ENCODE measurements around the gene P4HA2.

Gene P4HA2

DNA sequence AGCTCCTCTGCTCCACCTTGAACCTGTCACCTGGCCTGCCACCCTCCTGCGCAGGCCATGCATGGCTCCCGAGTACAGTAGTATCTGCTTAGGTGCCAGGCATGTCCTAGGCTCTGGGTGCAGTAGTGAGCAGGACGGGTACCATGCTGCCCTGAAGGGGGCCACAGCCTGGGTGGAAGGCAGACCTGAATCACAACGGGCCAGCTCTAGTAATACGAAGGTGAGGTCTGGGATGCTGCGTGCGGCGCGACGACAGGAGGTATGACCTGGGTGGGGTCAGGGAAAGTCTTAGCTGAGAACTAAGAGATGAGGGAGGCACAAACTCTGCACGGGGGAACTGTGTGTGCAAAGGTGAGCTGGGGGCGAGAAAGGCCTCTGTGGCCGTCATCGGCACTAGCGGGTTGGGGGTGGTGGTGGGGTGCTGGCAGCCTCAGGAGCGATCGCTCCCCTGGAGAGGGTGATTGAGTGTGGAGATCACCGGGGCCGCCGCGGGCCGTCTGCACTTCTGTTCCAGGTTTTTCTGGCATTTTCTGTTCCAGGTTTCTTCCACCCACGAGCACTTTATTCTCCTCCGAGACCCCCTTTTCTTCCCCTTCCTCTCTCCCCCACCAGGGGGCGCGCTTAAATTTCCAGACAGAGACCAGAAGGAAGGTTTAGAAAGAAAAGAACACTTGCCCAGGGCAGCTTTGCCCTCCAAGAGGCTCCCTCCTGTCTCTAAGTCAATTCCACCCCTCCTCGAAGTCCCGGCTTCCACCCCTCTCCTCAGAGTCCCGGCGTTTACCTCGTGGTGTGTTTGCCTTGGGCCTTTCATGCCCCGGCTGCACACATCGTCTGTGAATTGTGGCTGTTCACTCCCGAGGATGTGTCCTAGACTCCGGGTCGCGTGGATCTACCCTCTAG lies 44.9 kb upstream of the P4HA2 start:
- Histone ChIP-seq H3K36me3 (ENCODE audit: control insufficient read depth, insufficient read depth, low read length) (no peaks in the 10 kb centered on the region), H3K4me3 (replicated peaks; ENCODE audit: low read depth, low read length) (no peak overlapping the region), H3K27me3 (replicated peaks; ENCODE audit: control insufficient read depth, insufficient read depth, low read length) (no peaks in the 10 kb centered on the region; the same call in 1 of the 2 replicates)
- no peak for DNase-seq (ENCODE audit: extremely low read depth, insufficient read length)
- TF ChIP-seq, protein P1, sequence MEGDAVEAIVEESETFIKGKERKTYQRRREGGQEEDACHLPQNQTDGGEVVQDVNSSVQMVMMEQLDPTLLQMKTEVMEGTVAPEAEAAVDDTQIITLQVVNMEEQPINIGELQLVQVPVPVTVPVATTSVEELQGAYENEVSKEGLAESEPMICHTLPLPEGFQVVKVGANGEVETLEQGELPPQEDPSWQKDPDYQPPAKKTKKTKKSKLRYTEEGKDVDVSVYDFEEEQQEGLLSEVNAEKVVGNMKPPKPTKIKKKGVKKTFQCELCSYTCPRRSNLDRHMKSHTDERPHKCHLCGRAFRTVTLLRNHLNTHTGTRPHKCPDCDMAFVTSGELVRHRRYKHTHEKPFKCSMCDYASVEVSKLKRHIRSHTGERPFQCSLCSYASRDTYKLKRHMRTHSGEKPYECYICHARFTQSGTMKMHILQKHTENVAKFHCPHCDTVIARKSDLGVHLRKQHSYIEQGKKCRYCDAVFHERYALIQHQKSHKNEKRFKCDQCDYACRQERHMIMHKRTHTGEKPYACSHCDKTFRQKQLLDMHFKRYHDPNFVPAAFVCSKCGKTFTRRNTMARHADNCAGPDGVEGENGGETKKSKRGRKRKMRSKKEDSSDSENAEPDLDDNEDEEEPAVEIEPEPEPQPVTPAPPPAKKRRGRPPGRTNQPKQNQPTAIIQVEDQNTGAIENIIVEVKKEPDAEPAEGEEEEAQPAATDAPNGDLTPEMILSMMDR (IDR thresholded peaks at IDR 0.05; ENCODE audit: insufficient read depth, low read length, poor library complexity, severe bottlenecking): peak; percentile 86

DNA sequence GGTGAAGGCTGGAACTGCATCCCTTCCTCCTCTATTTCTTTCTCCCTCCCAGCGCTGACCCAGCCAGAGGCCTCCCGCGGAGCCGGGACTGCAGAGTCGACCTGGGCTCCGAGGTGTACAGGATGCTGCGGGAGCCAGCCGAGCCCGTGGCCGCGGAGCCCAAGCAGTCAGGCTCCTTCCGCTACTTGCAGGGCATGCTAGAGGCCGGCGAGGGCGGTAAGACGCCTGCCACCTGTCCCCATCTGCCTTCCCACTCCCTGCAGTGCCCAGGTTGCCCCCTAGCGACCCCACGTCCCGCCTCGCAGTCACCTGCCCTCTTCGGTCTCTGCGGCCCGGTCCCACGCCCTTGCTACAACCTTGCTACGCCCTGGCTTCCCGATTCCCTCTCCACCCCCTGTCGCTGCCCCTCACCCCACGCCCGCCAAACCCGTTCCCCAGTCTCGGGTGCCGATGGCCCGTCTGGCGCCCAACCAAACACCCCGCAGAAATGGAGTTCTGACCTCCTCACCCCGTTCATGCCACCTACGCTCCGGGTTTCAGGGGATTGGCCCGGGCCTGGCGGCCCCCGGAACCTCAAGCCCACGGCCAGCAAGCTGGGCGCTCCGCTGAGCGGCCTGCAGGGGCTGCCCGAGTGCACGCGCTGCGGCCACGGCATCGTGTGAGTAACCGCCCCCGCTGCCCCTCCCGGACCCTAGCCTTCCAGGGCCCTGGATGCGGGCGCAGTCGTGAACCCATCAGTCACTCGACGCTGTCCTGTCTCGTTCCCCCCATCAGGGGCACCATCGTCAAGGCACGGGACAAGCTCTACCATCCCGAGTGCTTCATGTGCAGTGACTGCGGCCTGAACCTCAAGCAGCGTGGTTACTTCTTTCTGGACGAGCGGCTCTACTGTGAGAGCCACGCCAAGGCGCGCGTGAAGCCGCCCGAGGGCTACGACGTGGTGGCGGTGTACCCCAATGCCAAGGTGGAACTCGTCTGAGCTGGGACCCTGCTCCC lies 43.9 kb upstream of the P4HA2 start:
- no peak for DNase-seq (ENCODE audit: extremely low read depth, insufficient read length)
- TF ChIP-seq, protein P1 (IDR thresholded peaks at IDR 0.05; ENCODE audit: insufficient read depth, low read length, poor library complexity, severe bottlenecking): no peak
- H3K36me3 ChIP-seq (ENCODE audit: control insufficient read depth, insufficient read depth, low read length): no peaks in the 10 kb centered on the region
- no peaks in the 10 kb centered on the region; the same call in 1 of the 2 replicates for H3K27me3 ChIP-seq (replicated peaks; ENCODE audit: control insufficient read depth, insufficient read depth, low read length)
- H3K4me3 ChIP-seq (replicated peaks; ENCODE audit: low read depth, low read length): no peak overlapping the region

DNA sequence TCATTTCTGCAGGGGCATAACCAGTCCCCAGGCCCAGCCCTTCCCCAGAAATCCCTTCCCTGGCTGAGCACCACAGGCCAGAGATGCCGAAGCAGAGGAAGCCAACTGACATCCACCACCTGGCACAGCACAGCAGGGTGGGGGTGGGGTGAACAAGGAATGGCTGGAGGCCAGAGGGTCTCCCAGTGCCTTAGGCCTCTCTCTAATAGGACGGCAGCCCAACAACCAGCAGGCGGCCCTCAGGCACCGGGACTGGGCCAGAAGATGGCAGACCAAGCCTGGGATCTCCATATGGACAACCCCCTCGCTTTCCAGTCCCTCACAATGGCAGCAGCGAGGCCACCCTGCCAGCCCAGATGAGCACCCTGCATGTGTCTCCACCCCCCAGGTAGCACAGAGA lies 43.1 kb upstream of the P4HA2 start:
- TF ChIP-seq, protein P1 (IDR thresholded peaks at IDR 0.05; ENCODE audit: insufficient read depth, low read length, poor library complexity, severe bottlenecking): no peak
- Histone ChIP-seq H3K4me3 (replicated peaks; ENCODE audit: low read depth, low read length) (no peak overlapping the region), H3K27me3 (replicated peaks; ENCODE audit: control insufficient read depth, insufficient read depth, low read length) (no peaks in the 10 kb centered on the region; the same call in 1 of the 2 replicates), H3K36me3 (ENCODE audit: control insufficient read depth, insufficient read depth, low read length) (no peaks in the 10 kb centered on the region)
- no peak for DNase-seq (ENCODE audit: extremely low read depth, insufficient read length)

DNA sequence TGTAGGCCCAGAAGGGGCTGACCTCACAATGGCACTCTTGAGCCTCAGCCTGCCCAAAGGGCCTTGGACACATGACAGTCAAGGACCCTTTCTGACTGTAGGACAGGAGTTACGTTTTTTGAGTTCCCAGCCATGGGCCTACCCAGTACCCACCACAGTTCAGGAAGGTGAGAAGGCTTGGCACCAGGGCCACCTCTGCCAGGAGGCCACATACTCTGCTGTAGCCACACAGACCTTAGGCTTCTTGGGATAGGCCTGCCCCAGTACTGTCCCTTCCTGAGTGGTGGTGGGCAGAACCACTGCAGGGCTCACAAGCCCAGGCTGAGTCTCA lies 42.6 kb upstream of the P4HA2 start:
- Histone ChIP-seq H3K4me3 (replicated peaks; ENCODE audit: low read depth, low read length) (no peak overlapping the region), H3K27me3 (replicated peaks; ENCODE audit: control insufficient read depth, insufficient read depth, low read length) (no peaks in the 10 kb centered on the region; the same call in 1 of the 2 replicates), H3K36me3 (ENCODE audit: control insufficient read depth, insufficient read depth, low read length) (no peaks in the 10 kb centered on the region)
- TF ChIP-seq, protein P1 (IDR thresholded peaks at IDR 0.05; ENCODE audit: insufficient read depth, low read length, poor library complexity, severe bottlenecking): no peak
- no peak for DNase-seq (ENCODE audit: extremely low read depth, insufficient read length)

DNA sequence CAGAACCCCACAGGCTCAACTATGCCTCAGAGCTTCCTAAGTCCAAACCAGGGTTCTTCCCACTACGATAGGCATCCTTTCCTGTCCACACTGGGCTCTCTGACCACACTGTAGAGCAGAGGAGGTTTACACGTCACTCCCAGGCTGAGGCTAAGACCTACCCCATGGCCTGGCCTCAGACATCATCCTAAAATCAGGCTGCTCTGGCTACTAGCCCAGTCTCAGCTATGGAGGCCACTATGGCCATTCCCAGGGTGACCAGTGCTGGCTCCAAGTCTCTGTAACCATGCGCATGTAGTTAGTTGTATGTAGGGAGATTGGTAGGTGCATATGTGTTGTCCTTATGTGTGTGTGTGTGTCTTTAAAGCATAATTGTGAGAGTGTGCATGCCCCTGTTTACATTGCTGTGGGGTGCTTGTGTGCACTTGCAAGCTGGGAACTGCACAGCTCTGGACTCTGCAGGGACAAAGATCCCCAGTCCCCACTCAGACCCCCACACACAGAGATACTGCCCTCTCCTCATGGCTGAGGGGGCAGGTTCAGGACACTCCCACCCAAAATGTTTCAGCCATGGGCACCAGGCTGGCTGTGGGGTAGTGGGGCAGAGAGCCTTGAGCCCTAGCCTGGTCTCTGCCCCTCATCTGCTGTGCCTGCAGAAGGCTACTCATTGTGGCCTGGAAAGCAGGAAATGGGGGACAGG lies 42.1 kb upstream of the P4HA2 start:
- no peak for DNase-seq (ENCODE audit: extremely low read depth, insufficient read length)
- Histone ChIP-seq H3K4me3 (replicated peaks; ENCODE audit: low read depth, low read length) (no peak overlapping the region), H3K36me3 (ENCODE audit: control insufficient read depth, insufficient read depth, low read length) (no peaks in the 10 kb centered on the region), H3K27me3 (replicated peaks; ENCODE audit: control insufficient read depth, insufficient read depth, low read length) (no peaks in the 10 kb centered on the region; the same call in 1 of the 2 replicates)
- TF ChIP-seq, protein P1 (IDR thresholded peaks at IDR 0.05; ENCODE audit: insufficient read depth, low read length, poor library complexity, severe bottlenecking): no peak

Data from GM06990 (cell line).